ENCODE measurements around the gene CUBN. TPM values are rescaled to one million over a fixed set of nuclear protein-coding genes. Genes with fewer than 3 reads are reported as not detected.

The CUBN gene
- total RNA-seq, 3 donors from 2014 or later (not counting 1 experiment from before 2014, with no cell fraction given) = 4.7 to 5.6 (median 5.1) TPM

DNA sequence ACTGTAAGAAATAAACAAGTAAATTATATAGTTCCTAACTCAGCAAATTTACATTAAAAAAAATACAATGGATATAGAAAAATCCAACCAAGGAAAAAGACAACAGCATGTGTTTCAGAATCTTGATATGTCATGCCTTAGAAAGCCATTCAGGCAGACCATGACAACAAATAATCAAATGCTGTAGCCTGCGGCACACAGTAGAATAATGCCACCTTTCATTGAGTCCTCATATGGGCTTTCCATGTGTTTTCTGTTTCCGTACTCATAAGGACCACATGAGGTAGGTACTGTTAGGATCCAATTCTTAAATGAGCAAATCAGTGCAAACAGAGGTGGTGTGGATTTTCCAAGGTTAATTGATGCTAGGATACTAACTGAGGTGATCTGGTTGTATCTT lies 138.6 kb downstream of the CUBN start:
- Mint-ChIP-seq H3K27ac (no peak overlapping the region), H3K36me3 (no peaks in the 10 kb centered on the region), H3K27me3 (ENCODE audit: low read depth in 2 of 2) (peaks cover 18 to 21% of the 10 kb centered on the region in 2 donors), H3K4me3 (no peak overlapping the region), H3K4me1 (peaks cover 4% of the 10 kb centered on the region in 2 donors), H3K9me3 (no peaks in the 10 kb centered on the region)
- no peak for ATAC-seq
- TF ChIP-seq, protein P1, sequence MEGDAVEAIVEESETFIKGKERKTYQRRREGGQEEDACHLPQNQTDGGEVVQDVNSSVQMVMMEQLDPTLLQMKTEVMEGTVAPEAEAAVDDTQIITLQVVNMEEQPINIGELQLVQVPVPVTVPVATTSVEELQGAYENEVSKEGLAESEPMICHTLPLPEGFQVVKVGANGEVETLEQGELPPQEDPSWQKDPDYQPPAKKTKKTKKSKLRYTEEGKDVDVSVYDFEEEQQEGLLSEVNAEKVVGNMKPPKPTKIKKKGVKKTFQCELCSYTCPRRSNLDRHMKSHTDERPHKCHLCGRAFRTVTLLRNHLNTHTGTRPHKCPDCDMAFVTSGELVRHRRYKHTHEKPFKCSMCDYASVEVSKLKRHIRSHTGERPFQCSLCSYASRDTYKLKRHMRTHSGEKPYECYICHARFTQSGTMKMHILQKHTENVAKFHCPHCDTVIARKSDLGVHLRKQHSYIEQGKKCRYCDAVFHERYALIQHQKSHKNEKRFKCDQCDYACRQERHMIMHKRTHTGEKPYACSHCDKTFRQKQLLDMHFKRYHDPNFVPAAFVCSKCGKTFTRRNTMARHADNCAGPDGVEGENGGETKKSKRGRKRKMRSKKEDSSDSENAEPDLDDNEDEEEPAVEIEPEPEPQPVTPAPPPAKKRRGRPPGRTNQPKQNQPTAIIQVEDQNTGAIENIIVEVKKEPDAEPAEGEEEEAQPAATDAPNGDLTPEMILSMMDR (IDR thresholded peaks at IDR 0.05) = no peak
- H3K4me1 ChIP-seq (ENCODE audit: control insufficient read depth, insufficient read depth, low read length) = no peaks in the 10 kb centered on the region
- no peaks in the 10 kb centered on the region for H3K36me3 ChIP-seq (ENCODE audit: control insufficient read depth, insufficient read depth, low read length)
- intact Hi-C loops (cut with micrococcal nuclease) = no loop called here
- 86% methylated on average over 2 of the region's 2 CpGs for WGBS (ENCODE audit: insufficient coverage)
- H3K27ac ChIP-seq (ENCODE audit: low read length) = no peak overlapping the region
- no peaks in the 10 kb centered on the region for H3K9me3 ChIP-seq (ENCODE audit: control insufficient read depth, insufficient read depth, low read length)
- H3K4me3 ChIP-seq (ENCODE audit: low read length) = no peak overlapping the region
- no peaks in the 10 kb centered on the region for H3K27me3 ChIP-seq (ENCODE audit: control insufficient read depth, insufficient read depth, low read length)
- no peak for DNase-seq

DNA sequence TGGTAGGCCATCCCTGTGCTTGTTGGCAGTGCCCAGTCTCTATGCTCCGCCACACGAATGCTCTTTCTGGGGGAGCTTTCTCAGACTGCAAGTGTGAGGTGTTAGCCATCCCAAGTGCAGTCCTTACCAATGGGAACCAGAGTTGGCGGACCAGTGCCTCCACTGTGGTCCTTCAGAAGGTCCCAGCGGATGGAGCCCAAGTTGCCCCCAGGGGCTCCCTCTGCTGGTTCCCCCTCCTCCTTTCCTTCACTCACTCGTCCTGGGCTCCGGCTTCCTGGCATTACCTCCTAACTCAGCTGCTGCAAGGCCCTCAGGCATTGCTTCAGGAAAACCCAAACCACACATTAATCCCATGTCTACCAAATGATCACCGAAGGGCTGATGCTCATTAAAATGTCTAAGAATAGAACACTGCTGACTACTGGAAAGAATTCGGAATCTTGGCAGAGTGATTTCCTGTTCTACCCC lies 139.8 kb downstream of the CUBN start:
- intact Hi-C loops (cut with micrococcal nuclease) = no loop called here
- Mint-ChIP-seq H3K9me3 (no peaks in the 10 kb centered on the region), H3K4me1 (no peaks in the 10 kb centered on the region), H3K36me3 (no peaks in the 10 kb centered on the region), H3K27me3 (ENCODE audit: low read depth in 2 of 2) (peaks cover 13 to 18% of the 10 kb centered on the region in 2 donors), H3K4me3 (no peak overlapping the region), H3K27ac (no peak overlapping the region)
- TF ChIP-seq, protein P1 (IDR thresholded peaks at IDR 0.05) = no peak
- Histone ChIP-seq H3K4me3 (ENCODE audit: low read length) (no peak overlapping the region), H3K4me1 (ENCODE audit: control insufficient read depth, insufficient read depth, low read length) (no peaks in the 10 kb centered on the region), H3K9me3 (ENCODE audit: control insufficient read depth, insufficient read depth, low read length) (no peaks in the 10 kb centered on the region), H3K36me3 (ENCODE audit: control insufficient read depth, insufficient read depth, low read length) (no peaks in the 10 kb centered on the region), H3K27ac (ENCODE audit: low read length) (no peak overlapping the region), H3K27me3 (ENCODE audit: control insufficient read depth, insufficient read depth, low read length) (no peaks in the 10 kb centered on the region)
- no peak for DNase-seq
- ATAC-seq = no peak
- WGBS (ENCODE audit: insufficient coverage) = 93% methylated on average over 8 of the region's 8 CpGs

DNA sequence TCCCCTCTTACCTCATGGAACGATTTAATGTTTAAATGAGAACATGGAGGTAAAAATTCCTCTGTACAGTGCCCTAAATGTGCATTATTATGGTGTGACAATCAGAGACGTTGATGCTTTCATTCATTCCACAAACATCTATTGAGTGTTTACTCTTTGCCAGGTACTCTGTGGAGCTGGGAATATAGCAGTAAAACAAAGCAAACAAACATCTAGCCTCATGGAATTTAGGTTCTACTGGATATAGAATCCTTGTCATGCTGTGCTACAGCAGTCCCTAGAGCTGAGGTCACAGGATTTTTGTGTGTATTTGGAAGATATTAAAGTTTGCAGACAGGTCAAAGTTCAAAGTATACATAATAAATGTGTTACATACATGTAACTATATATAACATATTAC lies 140.7 kb downstream of the CUBN start:
- TF ChIP-seq, protein P1 (IDR thresholded peaks at IDR 0.05) = no peak
- Histone ChIP-seq H3K4me1 (ENCODE audit: control insufficient read depth, insufficient read depth, low read length) (no peaks in the 10 kb centered on the region), H3K27me3 (ENCODE audit: control insufficient read depth, insufficient read depth, low read length) (no peaks in the 10 kb centered on the region), H3K4me3 (ENCODE audit: low read length) (no peak overlapping the region), H3K9me3 (ENCODE audit: control insufficient read depth, insufficient read depth, low read length) (no peaks in the 10 kb centered on the region), H3K27ac (ENCODE audit: low read length) (no peak overlapping the region), H3K36me3 (ENCODE audit: control insufficient read depth, insufficient read depth, low read length) (no peaks in the 10 kb centered on the region)
- ATAC-seq (no peak), DNase-seq (no peak)
- no peaks in the 10 kb centered on the region for H3K36me3 Mint-ChIP-seq
- no CpG with 5 or more reads among the region's 2 CpGs for WGBS (ENCODE audit: insufficient coverage)
- no peak overlapping the region for H3K4me3 Mint-ChIP-seq
- no peak overlapping the region for H3K27ac Mint-ChIP-seq
- intact Hi-C loops (cut with micrococcal nuclease) = no loop called here
- H3K27me3 Mint-ChIP-seq (ENCODE audit: low read depth in 2 of 2) = peaks cover 6 to 9% of the 10 kb centered on the region in 2 donors
- H3K4me1 Mint-ChIP-seq = no peaks in the 10 kb centered on the region
- no peaks in the 10 kb centered on the region for H3K9me3 Mint-ChIP-seq

DNA sequence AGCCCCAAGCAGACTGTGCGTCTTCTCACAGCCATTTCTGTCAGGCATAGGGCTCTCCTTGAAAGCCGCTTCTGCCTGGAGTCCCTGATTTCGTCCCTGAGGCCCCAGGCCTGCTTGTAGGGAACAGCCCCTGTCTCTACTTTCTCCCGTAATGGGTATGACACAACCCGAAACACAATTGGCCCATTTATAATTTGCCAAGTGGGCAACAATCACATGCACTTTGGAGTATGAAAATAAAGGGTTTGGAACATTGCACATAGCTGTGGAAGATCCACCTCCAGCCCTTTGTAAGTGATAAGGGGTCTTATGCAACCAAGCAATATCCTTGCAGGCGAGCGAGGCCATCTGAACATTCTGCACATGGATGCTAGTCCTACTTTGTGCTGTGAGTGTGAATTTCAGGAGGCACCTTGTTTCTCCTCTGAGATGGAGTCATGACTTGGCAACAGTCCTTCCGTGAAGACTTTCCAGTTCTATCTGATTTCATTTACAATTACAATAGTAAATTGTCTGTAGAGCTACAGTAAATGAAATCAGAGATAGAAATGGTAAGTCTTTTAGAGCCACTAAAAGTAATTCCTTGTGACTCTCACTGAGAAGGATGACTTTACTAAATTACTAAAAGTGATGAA lies 141.5 kb downstream of the CUBN start:
- H3K4me1 Mint-ChIP-seq = no peaks in the 10 kb centered on the region
- Histone ChIP-seq H3K9me3 (ENCODE audit: control insufficient read depth, insufficient read depth, low read length) (no peaks in the 10 kb centered on the region), H3K27me3 (ENCODE audit: control insufficient read depth, insufficient read depth, low read length) (no peaks in the 10 kb centered on the region), H3K27ac (ENCODE audit: low read length) (no peak overlapping the region), H3K36me3 (ENCODE audit: control insufficient read depth, insufficient read depth, low read length) (no peaks in the 10 kb centered on the region), H3K4me3 (ENCODE audit: low read length) (no peak overlapping the region), H3K4me1 (ENCODE audit: control insufficient read depth, insufficient read depth, low read length) (no peaks in the 10 kb centered on the region)
- peaks cover 6% of the 10 kb centered on the region in 2 donors for H3K27me3 Mint-ChIP-seq (ENCODE audit: low read depth in 2 of 2)
- 95% methylated on average over 7 of the region's 8 CpGs for WGBS (ENCODE audit: insufficient coverage)
- no peak for ATAC-seq
- DNase-seq = no peak
- intact Hi-C loops (cut with micrococcal nuclease) = no loop called here
- H3K27ac Mint-ChIP-seq = no peak overlapping the region
- no peaks in the 10 kb centered on the region for H3K36me3 Mint-ChIP-seq
- H3K9me3 Mint-ChIP-seq = no peaks in the 10 kb centered on the region
- TF ChIP-seq, protein P1 (IDR thresholded peaks at IDR 0.05) = no peak
- no peak overlapping the region for H3K4me3 Mint-ChIP-seq

All from natural killer cell (primary cell).